Measurements from ENCODE around the gene ADD3. TPM values are rescaled to one million over a fixed set of nuclear protein-coding genes. Genes with fewer than 3 reads are reported as not detected.
A peak's percentile ranks its signal among the peaks of the same experiment; 100 is the strongest.

ADD3 gene
- total and polyA plus RNA-seq, 2 of the 13 experiments (the other 11 are each of a cell fraction or from before 2014, with no cell fraction given): 44.7 to 57.5 TPM

- TF ChIP-seq ZNF678 (CRISPR knock-in tag; IDR thresholded peaks at IDR 0.05) (no peak), ZEB1 (IDR thresholded peaks at IDR 0.05; ENCODE audit: insufficient replicate concordance, low read depth) (no peak), ZNF644 (CRISPR knock-in tag; IDR thresholded peaks at IDR 0.05; ENCODE audit: low read depth) (0 out of 2 replicates have a peak, but pooled peaks have one; percentile 11), ZNF383 (CRISPR knock-in tag; IDR thresholded peaks at IDR 0.05; ENCODE audit: borderline replicate concordance) (no peak), HNF4A (CRISPR knock-in tag; IDR thresholded peaks at IDR 0.05) (peak; percentile 86), YEATS4 (CRISPR knock-in tag; IDR thresholded peaks at IDR 0.05; ENCODE audit: borderline replicate concordance) (no peak), TFDP1 (CRISPR knock-in tag; IDR thresholded peaks at IDR 0.05; ENCODE audit: borderline replicate concordance) (no peak), NR2C2 (CRISPR knock-in tag; IDR thresholded peaks at IDR 0.05; ENCODE audit: borderline replicate concordance) (no peak), ZNF83 (CRISPR knock-in tag; IDR thresholded peaks at IDR 0.05; ENCODE audit: borderline replicate concordance) (no peak), ZNF572 (CRISPR knock-in tag; IDR thresholded peaks at IDR 0.05) (no peak), HDAC2 (CRISPR knock-in tag; IDR thresholded peaks at IDR 0.05) (0 out of 2 replicates have a peak, but pooled peaks have one; percentile 19), TARDBP (CRISPR knock-in tag; IDR thresholded peaks at IDR 0.05) (0 out of 2 replicates have a peak, but pooled peaks have one; percentile 15), HOXD1 (CRISPR knock-in tag; IDR thresholded peaks at IDR 0.05) (no peak)
- TF ChIP-seq, protein P1, sequence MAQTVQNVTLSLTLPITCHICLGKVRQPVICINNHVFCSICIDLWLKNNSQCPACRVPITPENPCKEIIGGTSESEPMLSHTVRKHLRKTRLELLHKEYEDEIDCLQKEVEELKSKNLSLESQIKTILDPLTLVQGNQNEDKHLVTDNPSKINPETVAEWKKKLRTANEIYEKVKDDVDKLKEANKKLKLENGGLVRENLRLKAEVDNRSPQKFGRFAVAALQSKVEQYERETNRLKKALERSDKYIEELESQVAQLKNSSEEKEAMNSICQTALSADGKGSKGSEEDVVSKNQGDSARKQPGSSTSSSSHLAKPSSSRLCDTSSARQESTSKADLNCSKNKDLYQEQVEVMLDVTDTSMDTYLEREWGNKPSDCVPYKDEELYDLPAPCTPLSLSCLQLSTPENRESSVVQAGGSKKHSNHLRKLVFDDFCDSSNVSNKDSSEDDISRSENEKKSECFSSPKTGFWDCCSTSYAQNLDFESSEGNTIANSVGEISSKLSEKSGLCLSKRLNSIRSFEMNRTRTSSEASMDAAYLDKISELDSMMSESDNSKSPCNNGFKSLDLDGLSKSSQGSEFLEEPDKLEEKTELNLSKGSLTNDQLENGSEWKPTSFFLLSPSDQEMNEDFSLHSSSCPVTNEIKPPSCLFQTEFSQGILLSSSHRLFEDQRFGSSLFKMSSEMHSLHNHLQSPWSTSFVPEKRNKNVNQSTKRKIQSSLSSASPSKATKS (CRISPR knock-in tag; IDR thresholded peaks at IDR 0.05): no peak
These were observed 161.1 kb downstream of the ADD3 start (continued) for GRCh38 chr10:110168601-110169481.

Data from HepG2 (cell line).